Umbilical cord (tissue), 2 donors: ENCODE measurements around the gene MGAT5B. TPM values are rescaled to one million over a fixed set of nuclear protein-coding genes. Genes with fewer than 3 reads are reported as not detected.
"Not testable (repeated sequence)": the region's sequence is repeated elsewhere in the genome, so short reads cannot be mapped to it uniquely, and the experiment has no call there.

Experiments used
- DNase-seq: peaks from one replicate; pipeline ENCODE4 v3.0.0-alpha.2; 2015; ENCODE audit warnings: low spot score
- total RNA-seq: library from RNA; depleted of rRNA; stranded (reverse); fragments of >200 nt; gene quantifications from one replicate; pipeline ENCODE4 v1.2.3, GENCODE V29; 2014; ENCODE audit warnings: low replicate concordance; ENCODE audit not compliant: insufficient read depth

The MGAT5B gene
- total RNA-seq, 1 donor from 2014 or later, result not detected

- DNase-seq, result no peak
Measured at GRCh38 chr17:76949913-76950695, 81.9 kb downstream of the MGAT5B start.

GRCh38 chr17:76951375-76951905 is 83.2 kb downstream of the MGAT5B start:
- DNase-seq, result no peak

GRCh38 chr17:76952402-76952801 is 84.2 kb downstream of the MGAT5B start:
- no peak for DNase-seq

GRCh38 chr17:76953066-76953465 is 84.9 kb downstream of the MGAT5B start:
- DNase-seq, result no peak

- DNase-seq, result no peak
Measured at GRCh38 chr17:76953946-76954345, 85.7 kb downstream of the MGAT5B start.

GRCh38 chr17:76955191-76955590 is 87.0 kb downstream of the MGAT5B start:
- DNase-seq, result no peak

- no peak for DNase-seq
Measured at GRCh38 chr17:76956846-76957540, 88.8 kb downstream of the MGAT5B start.

- peak; percentile 44 for DNase-seq
Measured at GRCh38 chr17:76957678-76958464, 89.7 kb downstream of the MGAT5B start.

- no peak for DNase-seq
Measured at GRCh38 chr17:76958974-76959373, 90.8 kb downstream of the MGAT5B start.

- DNase-seq, result no peak
Measured at GRCh38 chr17:76961869-76962268, 93.7 kb downstream of the MGAT5B start.

- DNase-seq, result no peak
Measured at GRCh38 chr17:76962858-76963257, 94.7 kb downstream of the MGAT5B start.

GRCh38 chr17:76966016-76966415 is 97.8 kb downstream of the MGAT5B start:
- no peak for DNase-seq

- DNase-seq, result no peak
Measured at GRCh38 chr17:76966486-76967181, 98.4 kb downstream of the MGAT5B start.

GRCh38 chr17:76967762-76968161 is 99.6 kb downstream of the MGAT5B start:
- DNase-seq, result no peak

GRCh38 chr17:76968707-76969597 is 100.7 kb downstream of the MGAT5B start:
- no peak for DNase-seq

- peak; percentile 39 for DNase-seq
Measured at GRCh38 chr17:76969598-76970172, 101.5 kb downstream of the MGAT5B start.

GRCh38 chr17:76970228-76970627 is 102.0 kb downstream of the MGAT5B start:
- DNase-seq, result not testable (repeated sequence)

- no peak for DNase-seq
Measured at GRCh38 chr17:76972046-76972641, 103.9 kb downstream of the MGAT5B start.

GRCh38 chr17:76973040-76973439 is 104.8 kb downstream of the MGAT5B start:
- no peak for DNase-seq

GRCh38 chr17:76974721-76975120 is 106.5 kb downstream of the MGAT5B start:
- no peak for DNase-seq
